ENCODE results near the gene MYL2. TPM values are rescaled to one million over a fixed set of nuclear protein-coding genes. Genes with fewer than 3 reads are reported as not detected.

Gene MYL2
- total RNA-seq, 4 donors from 2014 or later = not detected

- TF ChIP-seq CTCF (IDR thresholded peaks at IDR 0.05) = no peak
- ATAC-seq (ENCODE audit: low FRiP score) (no peak), DNase-seq (ENCODE audit: low spot score) (no peak)
Observed at GRCh38 chr12:110919720-110920119, 659 bp downstream of the MYL2 start.

GRCh38 chr12:110917961-110918360, 2.4 kb downstream of the MYL2 start:
- ATAC-seq (ENCODE audit: low FRiP score) = no peak
- TF ChIP-seq CTCF (IDR thresholded peaks at IDR 0.05) = no peak

GRCh38 chr12:110917467-110917866, 2.9 kb downstream of the MYL2 start:
- ATAC-seq (ENCODE audit: low FRiP score) = no peak
- no peak for TF ChIP-seq CTCF (IDR thresholded peaks at IDR 0.05)

More at GRCh38 chr12:110917961-110918360, 2.4 kb downstream of the MYL2 start:
- DNase-seq (ENCODE audit: low spot score) = no peak

GRCh38 chr12:110916295-110916875, 4.0 kb downstream of the MYL2 start:
- ATAC-seq (ENCODE audit: low FRiP score) = no peak
- TF ChIP-seq CTCF (IDR thresholded peaks at IDR 0.05) = no peak

More at GRCh38 chr12:110917467-110917866, 2.9 kb downstream of the MYL2 start:
- no peak for DNase-seq (ENCODE audit: low spot score)

GRCh38 chr12:110913119-110914056, 7.0 kb downstream of the MYL2 start:
- ATAC-seq (ENCODE audit: low FRiP score) = no peak
- no peak for DNase-seq (ENCODE audit: low spot score)
- no peak for TF ChIP-seq CTCF (IDR thresholded peaks at IDR 0.05)

More at GRCh38 chr12:110916295-110916875, 4.0 kb downstream of the MYL2 start:
- DNase-seq (ENCODE audit: low spot score) = no peak

GRCh38 chr12:110912263-110912662, 8.1 kb downstream of the MYL2 start:
- no peak for TF ChIP-seq CTCF (IDR thresholded peaks at IDR 0.05)
- no peak for ATAC-seq (ENCODE audit: low FRiP score)
- no peak for DNase-seq (ENCODE audit: low spot score)

Data from omental fat pad (tissue), 4 donors.